Astrocyte (in vitro differentiated cells and primary cell): ENCODE measurements around the gene SLCO4A1. TPM values are rescaled to one million over a fixed set of nuclear protein-coding genes. Genes with fewer than 3 reads are reported as not detected.
A peak's percentile ranks its signal among the peaks of the same experiment; 100 is the strongest.

Source experiments
- DNase-seq: peaks from one replicate; pipeline ENCODE4 v3.0.0-alpha.2; 2010; ENCODE audit warnings: low read depth
- FAIRE-seq: peaks from 2 replicates; lab custom pipeline; 2011; peaks lifted over from hg19 to GRCh38; lab: Jason Lieb, UNC
- H2AFZ ChIP-seq: 2 replicates; pipeline ENCODE4 v1.6.0; 2012; ENCODE audit warnings: low read depth, low read length, inconsistent platforms
- H3K27ac ChIP-seq: 2 replicates; pipeline ENCODE4 v1.5.1; 2011; ENCODE audit warnings: low read depth, low read length, inconsistent platforms
- H3K27me3 ChIP-seq: 2 replicates; pipeline ENCODE4 v1.6.0; 2011; ENCODE audit warnings: low read length, inconsistent platforms; ENCODE audit not compliant: insufficient read depth
- H3K36me3 ChIP-seq: 2 replicates; pipeline ENCODE4 v1.5.1; 2011; ENCODE audit warnings: low read length, inconsistent platforms; ENCODE audit not compliant: insufficient read depth
- H3K4me1 ChIP-seq: 2 replicates; pipeline ENCODE4 v1.5.1; 2011; ENCODE audit warnings: low read length, inconsistent platforms; ENCODE audit not compliant: insufficient read depth
- H3K4me2 ChIP-seq: 2 replicates; pipeline ENCODE4 v1.6.0; 2012; ENCODE audit warnings: low read length, inconsistent platforms
- H3K4me3 ChIP-seq: 2 replicates; pipeline ENCODE4 v1.5.1; 2011; ENCODE audit warnings: low read depth, mild to moderate bottlenecking, low read length, inconsistent platforms; ENCODE audit not compliant: insufficient read depth
- H3K79me2 ChIP-seq: 2 replicates; pipeline ENCODE4 v1.6.0; 2012; ENCODE audit warnings: mild to moderate bottlenecking, low read length, inconsistent platforms; ENCODE audit not compliant: insufficient read depth
- H3K9ac ChIP-seq: 2 replicates; pipeline ENCODE4 v1.6.0; 2012; ENCODE audit warnings: mild to moderate bottlenecking, low read length, inconsistent platforms
- H3K9me3 ChIP-seq: 2 replicates; pipeline ENCODE4 v1.5.1; 2012; ENCODE audit warnings: low read depth, mild to moderate bottlenecking, low read length, inconsistent platforms; ENCODE audit not compliant: insufficient read depth
- H4K20me1 ChIP-seq: 2 replicates; pipeline ENCODE4 v1.6.0; 2012; ENCODE audit warnings: low read length, inconsistent platforms; ENCODE audit not compliant: insufficient read depth
- H3K27ac Mint-ChIP-seq: one replicate; pipeline ENCODE4 v1.8.0; 2021; ENCODE audit warnings: mild to moderate bottlenecking, mixed read lengths; ENCODE audit not compliant: unreplicated experiment
- H3K27me3 Mint-ChIP-seq: one replicate; pipeline ENCODE4 v1.8.0; 2021; ENCODE audit warnings: low read depth, mixed read lengths; ENCODE audit not compliant: unreplicated experiment
- H3K36me3 Mint-ChIP-seq: one replicate; pipeline ENCODE4 v1.8.0; 2021; ENCODE audit warnings: low read depth, mixed read lengths; ENCODE audit not compliant: unreplicated experiment
- H3K4me1 Mint-ChIP-seq: one replicate; pipeline ENCODE4 v1.8.0; 2021; ENCODE audit warnings: low read depth, mixed read lengths; ENCODE audit not compliant: unreplicated experiment
- H3K4me3 Mint-ChIP-seq: one replicate; pipeline ENCODE4 v1.8.0; 2021; ENCODE audit warnings: mild to moderate bottlenecking, moderate library complexity, mixed read lengths; ENCODE audit not compliant: unreplicated experiment
- H3K9me3 Mint-ChIP-seq: one replicate; pipeline ENCODE4 v1.8.0; 2021; ENCODE audit warnings: mild to moderate bottlenecking, mixed read lengths; ENCODE audit not compliant: unreplicated experiment
- CTCF ChIP-seq: IDR thresholded peaks from 2 replicates; pipeline ENCODE4 v1.5.1; 2011; ENCODE audit warnings: low read depth, mild to moderate bottlenecking, inconsistent platforms, low read length, moderate library complexity; ENCODE audit not compliant: insufficient read depth
- EZH2 ChIP-seq: IDR thresholded peaks from 2 replicates; pipeline ENCODE4 v1.6.1; 2012; ENCODE audit warnings: mild to moderate bottlenecking, low read length, inconsistent platforms; ENCODE audit not compliant: insufficient read depth
- total RNA-seq: library from RNA; stranded (reverse); gene quantifications from 2 replicates; pipeline ENCODE4 v1.2.1, GENCODE V29; 2021

Gene SLCO4A1
- total RNA-seq, 1 donor from 2014 or later: 0.43 TPM

- Mint-ChIP-seq H3K4me3 (no peak overlapping the region), H3K9me3 (peaks cover 4% of the 10 kb centered on the region), H3K4me1 (peaks cover 3% of the 10 kb centered on the region), H3K27me3 (peaks cover 56% of the 10 kb centered on the region), H3K27ac (no peak overlapping the region), H3K36me3 (no peaks in the 10 kb centered on the region)
- Histone ChIP-seq H3K9me3 (peaks cover 7% of the 10 kb centered on the region), H3K4me3 (no peak overlapping the region), H3K4me1 (no peaks in the 10 kb centered on the region), H3K27ac (no peak overlapping the region), H3K4me2 (no peak overlapping the region), H2AFZ (no peak overlapping the region), H3K9ac (no peak overlapping the region), H3K36me3 (no peaks in the 10 kb centered on the region), H3K27me3 (peaks cover 4% of the 10 kb centered on the region), H3K79me2 (no peaks in the 10 kb centered on the region), H4K20me1 (no peaks in the 10 kb centered on the region)
- no peak for DNase-seq
- no peak for FAIRE-seq
- TF ChIP-seq EZH2 (no peak), CTCF (no peak)
Measured at GRCh38 chr20:62611012-62611411, 31.3 kb upstream of the SLCO4A1 start.

- Histone ChIP-seq H3K27ac (no peak overlapping the region), H3K4me1 (no peaks in the 10 kb centered on the region), H2AFZ (no peak overlapping the region), H3K4me2 (no peak overlapping the region), H3K27me3 (peaks cover 4% of the 10 kb centered on the region), H3K9ac (no peak overlapping the region), H3K4me3 (no peak overlapping the region), H4K20me1 (no peaks in the 10 kb centered on the region), H3K36me3 (no peaks in the 10 kb centered on the region), H3K9me3 (peaks cover 7% of the 10 kb centered on the region), H3K79me2 (no peaks in the 10 kb centered on the region)
- Mint-ChIP-seq H3K4me3 (no peak overlapping the region), H3K36me3 (no peaks in the 10 kb centered on the region), H3K9me3 (peaks cover 4% of the 10 kb centered on the region), H3K27ac (no peak overlapping the region), H3K27me3 (peaks cover 51% of the 10 kb centered on the region), H3K4me1 (peaks cover 3% of the 10 kb centered on the region)
- no peak for FAIRE-seq
- DNase-seq: no peak
- TF ChIP-seq CTCF (no peak), EZH2 (no peak)
Measured at GRCh38 chr20:62611819-62612218, 30.5 kb upstream of the SLCO4A1 start.

GRCh38 chr20:62614085-62614960 lies 28.0 kb upstream of the SLCO4A1 start:
- FAIRE-seq: no peak
- peaks cover 4% of the 10 kb centered on the region for H3K9me3 Mint-ChIP-seq

More at GRCh38 chr20:62614085-62614960, 28.0 kb upstream of the SLCO4A1 start:
- Histone ChIP-seq H3K36me3 (no peaks in the 10 kb centered on the region), H3K4me1 (peaks cover 12% of the 10 kb centered on the region), H2AFZ (no peak overlapping the region), H4K20me1 (no peaks in the 10 kb centered on the region), H3K27me3 (peaks cover 4% of the 10 kb centered on the region), H3K9ac (no peak overlapping the region), H3K4me3 (no peak overlapping the region), H3K4me2 (no peak overlapping the region), H3K9me3 (peaks cover 7% of the 10 kb centered on the region), H3K27ac (no peak overlapping the region), H3K79me2 (no peaks in the 10 kb centered on the region)
- Mint-ChIP-seq H3K27me3 (peaks cover 45% of the 10 kb centered on the region), H3K4me1 (peaks cover 9% of the 10 kb centered on the region), H3K4me3 (no peak overlapping the region), H3K27ac (peak overlapping the region; percentile 8), H3K36me3 (no peaks in the 10 kb centered on the region)
- no peak for DNase-seq
- TF ChIP-seq CTCF: no peak
- TF ChIP-seq EZH2: no peak
